KG1 (cell line): ENCODE data around the gene CDH13.
"Not testable (repeated sequence)": the region's sequence is repeated elsewhere in the genome, so short reads cannot be mapped to it uniquely, and the experiment has no call there.

ENCODE experiments used
- DNase-seq: peaks from one replicate; lab custom pipeline; 2025; lab: John Stamatoyannopoulos, UW

Gene CDH13

DNA sequence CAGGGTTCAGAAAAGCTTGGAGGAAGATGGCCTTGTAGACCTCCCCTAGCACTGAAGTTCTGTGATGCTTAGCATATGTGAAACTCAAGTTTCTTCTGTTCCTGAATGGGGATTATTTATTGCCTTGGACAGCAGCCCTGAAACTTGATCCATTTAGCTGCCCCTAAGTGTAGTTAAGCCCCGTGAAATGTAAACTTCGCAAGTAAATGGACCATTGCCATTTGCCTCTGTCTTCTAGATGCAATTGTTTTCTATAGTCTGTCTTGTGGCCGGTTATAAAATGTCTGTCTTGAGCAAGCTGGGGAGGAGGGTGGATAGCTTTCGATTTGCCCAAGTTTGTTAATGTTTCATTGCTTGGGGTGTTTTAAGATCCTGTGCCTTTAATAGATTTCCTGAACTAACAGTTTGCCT lies 261.8 kb downstream of the CDH13 start:
- DNase-seq, result no peak

- DNase-seq, result no peak
These were observed 264.7 kb downstream of the CDH13 start for GRCh38 chr16:82891424-82891823.

DNA sequence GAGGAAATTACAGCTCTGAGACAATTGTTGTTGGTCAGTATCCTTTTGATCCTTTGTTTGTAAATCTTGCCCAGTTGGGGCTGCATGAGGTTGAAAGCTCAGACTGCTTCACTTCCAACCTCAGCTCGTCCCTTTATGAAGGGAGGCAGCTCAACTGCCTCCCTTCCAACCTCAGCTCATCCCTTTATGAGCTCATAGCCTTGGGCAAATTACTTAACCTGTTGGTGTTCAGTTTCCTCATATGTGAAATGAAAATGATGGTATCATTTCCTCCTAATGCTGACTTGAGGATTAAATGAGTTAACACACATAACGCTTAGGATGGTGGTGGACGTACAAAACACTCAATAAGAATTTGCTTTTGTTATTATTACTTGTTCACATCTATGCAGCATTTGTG lies 265.1 kb downstream of the CDH13 start:
- DNase-seq, result no peak

GRCh38 chr16:82892324-82892723 lies 265.6 kb downstream of the CDH13 start:
- no peak for DNase-seq

DNA sequence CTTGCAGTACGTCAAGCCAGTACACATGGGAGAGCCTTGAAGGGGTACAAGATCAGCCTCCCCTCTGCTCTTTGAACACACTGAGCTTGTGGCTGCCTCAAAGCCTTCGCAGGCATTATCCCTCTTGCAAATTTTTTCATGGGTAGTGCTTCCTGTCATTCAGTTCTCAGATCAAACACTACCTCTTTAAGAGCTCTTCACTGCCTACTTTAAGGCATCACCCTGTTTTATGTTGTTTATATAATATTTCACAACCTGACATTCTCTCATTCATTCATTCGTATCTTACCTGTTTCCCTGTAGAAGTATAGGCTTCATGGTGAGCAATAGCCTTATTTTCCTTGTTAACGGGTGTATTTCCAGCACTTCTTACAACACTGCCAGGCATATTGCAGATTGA lies 269.1 kb downstream of the CDH13 start:
- DNase-seq, result no peak

- DNase-seq, result no peak
These were observed 272.2 kb downstream of the CDH13 start for GRCh38 chr16:82899006-82899405.

GRCh38 chr16:82899731-82900450 lies 273.1 kb downstream of the CDH13 start:
- DNase-seq, result no peak

GRCh38 chr16:82900559-82900958 lies 273.8 kb downstream of the CDH13 start:
- no peak for DNase-seq

DNA sequence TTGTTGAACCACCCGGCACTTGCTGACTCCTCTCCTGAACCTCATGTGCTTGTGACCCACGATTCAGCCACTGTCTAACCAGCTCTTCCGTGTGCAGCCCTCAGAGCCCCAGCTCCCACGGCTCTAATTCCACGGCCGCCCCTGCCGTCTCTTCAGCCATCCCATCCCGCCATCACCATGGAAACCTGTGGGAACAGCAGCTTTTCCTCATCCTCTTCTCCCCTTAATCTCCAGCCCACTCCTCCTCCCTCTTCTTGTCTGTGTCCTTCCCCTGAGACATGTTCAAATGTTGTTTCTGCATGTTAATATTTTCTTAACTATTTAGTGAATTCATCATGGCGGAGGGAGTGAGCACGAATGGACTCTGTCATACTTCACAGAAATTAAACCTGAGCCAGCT lies 285.2 kb downstream of the CDH13 start:
- DNase-seq, result no peak

DNA sequence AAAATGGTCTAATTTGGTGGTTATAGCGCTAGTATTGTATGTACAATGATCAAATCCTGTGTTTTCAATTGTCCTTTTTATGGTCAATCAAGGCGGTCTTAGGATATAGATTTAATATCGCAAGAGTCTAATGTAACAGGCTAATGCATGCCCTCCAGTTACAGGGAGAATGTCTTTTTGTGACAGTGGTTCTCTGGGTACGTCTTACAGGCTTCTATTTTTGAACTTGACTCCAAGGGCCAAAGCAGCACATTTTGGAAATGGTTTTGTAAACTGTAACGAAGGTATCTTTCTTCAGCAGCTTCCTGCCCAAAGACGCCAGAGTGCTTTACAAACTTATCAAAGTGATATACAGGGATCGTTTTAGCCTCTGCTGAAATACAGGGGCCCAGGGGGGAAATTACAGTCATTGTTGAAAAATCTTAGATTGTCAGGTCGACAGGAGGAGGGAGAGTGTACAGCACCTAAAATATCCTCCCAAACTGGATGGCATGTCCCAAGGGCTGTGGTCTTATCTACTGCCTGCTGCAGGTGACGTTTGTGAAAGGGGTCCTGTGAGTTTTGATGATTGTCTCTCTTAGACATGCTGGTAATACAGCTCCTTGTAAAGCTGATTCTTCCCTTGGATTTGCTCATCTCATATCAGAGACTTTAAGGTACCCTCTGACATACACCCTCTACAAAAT lies 288.5 kb downstream of the CDH13 start:
- DNase-seq, result no peak

DNA sequence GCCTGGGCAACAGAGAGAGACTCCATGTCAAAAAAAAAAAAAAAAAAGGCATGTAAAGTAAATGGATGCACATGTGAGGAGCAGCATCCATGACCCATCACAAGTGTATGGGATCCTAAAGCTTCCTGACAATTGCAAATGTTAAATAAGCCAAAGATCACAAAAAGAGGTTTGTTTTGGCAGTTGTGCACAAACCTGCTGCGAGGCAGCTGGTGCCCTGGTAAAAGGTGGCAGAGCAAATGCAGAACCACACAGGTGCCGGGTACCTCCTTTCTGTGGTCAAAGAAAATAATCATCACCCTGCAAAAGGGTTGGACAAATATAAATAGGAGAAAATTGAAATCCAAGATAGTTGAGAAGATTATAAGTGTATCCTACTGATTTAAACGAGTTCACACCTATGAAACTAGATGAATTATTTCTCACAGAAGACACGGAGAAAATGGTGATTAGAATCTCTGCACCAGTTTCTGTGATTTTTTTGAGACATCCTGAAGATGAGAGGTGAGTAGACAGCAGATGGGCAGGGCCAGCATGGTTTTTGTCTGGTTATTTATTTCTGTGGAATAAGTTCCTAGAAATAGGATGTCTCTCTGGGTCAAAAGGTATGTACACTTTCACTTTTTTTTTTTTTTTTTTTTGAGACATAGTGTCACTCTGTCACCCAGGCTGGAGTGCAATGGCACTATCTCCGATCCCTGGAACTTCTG lies 291.3 kb downstream of the CDH13 start:
- no peak for DNase-seq

DNA sequence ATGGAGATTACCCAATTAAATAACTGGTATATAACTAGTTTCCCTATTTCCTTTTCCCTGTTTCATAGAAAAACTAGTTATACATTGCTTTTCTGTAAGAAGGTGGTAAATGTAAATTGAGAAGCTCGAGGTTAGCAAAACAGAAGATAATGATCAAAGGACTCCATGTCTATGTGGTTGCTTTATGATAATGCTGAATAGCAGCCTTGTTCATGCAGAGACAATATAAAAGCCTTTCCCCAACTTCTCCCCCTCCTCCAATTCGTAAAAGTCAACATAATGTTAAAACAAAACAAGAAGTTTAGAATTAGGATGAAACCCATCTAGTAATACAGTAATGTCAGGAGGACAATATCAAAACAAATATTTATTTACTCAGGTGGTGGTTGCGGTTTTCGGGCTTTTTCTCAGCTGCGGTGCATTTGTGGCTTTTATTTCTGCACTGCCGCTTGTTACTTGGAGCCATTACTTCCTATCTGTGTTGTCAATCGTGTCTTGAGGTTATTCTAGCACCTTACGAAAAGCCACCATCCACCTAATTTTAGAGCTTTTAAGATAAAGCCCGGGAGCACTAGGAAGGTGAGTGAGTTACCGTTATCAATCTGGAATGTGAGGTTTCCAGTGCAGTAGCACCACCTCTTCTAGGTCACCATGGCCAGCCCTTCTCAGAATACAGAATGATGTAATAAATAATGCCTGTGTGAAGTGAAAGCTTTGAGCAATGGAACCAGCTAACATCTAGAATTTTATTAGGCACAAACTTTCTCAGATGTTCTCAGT lies 297.5 kb downstream of the CDH13 start:
- no peak for DNase-seq

- DNase-seq, result no peak
These were observed 299.7 kb downstream of the CDH13 start for GRCh38 chr16:82926500-82926899.

GRCh38 chr16:82933933-82934332 lies 307.2 kb downstream of the CDH13 start:
- DNase-seq, result not testable (repeated sequence)

DNA sequence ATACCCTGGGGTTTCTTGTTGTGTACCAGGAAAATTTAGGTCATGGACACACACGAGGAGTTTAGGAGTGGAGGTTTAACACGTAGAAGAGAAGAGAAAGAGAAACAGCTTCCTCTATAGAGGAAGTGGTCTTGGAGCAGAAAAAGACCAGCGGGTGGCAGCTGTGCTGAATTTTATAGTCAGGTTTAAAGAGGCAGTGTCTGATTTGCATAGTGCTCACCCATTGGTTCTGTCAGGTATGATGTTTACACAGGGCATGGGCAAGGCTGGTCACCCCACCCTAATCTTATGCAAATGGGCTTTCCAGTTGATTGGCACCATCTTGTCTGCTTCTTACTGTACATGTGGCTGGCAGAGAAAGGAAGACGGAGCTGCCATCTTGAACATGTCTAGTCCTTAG lies 309.0 kb downstream of the CDH13 start:
- DNase-seq, result no peak

- peak; percentile 46 for DNase-seq
These were observed 310.3 kb downstream of the CDH13 start for GRCh38 chr16:82936941-82937551.

GRCh38 chr16:82937926-82938520 lies 311.3 kb downstream of the CDH13 start:
- DNase-seq, result no peak

- no peak for DNase-seq
These were observed 316.6 kb downstream of the CDH13 start for GRCh38 chr16:82943371-82943770.

GRCh38 chr16:82945420-82946101 lies 318.8 kb downstream of the CDH13 start:
- DNase-seq, result peak; percentile 46

GRCh38 chr16:82947698-82948097 lies 320.9 kb downstream of the CDH13 start:
- DNase-seq, result no peak

GRCh38 chr16:82949016-82949415 lies 322.2 kb downstream of the CDH13 start:
- DNase-seq, result no peak
